K562 (cell line): Measurements from ENCODE around the gene GNPAT.

Source experiments
- ASH1L ChIP-seq: fragments of 450-650 bp; IDR thresholded peaks from 2 replicates; pipeline ENCODE4 v1.6.1; 2018; ENCODE audit warnings: borderline replicate concordance, mild to moderate bottlenecking, low read depth; ENCODE audit not compliant: partially characterized antibody
- EHMT2 ChIP-seq: fragments of 450-650 bp; IDR thresholded peaks from 2 replicates; pipeline ENCODE4 v1.6.1; 2018; ENCODE audit warnings: antibody characterized with exemption
- MAFK ChIP-seq: IDR thresholded peaks from 2 replicates; pipeline ENCODE4 v1.6.1; 2011; ENCODE audit warnings: low read length, improper control_type of control experiment
- RAD21 ChIP-seq, 2 experiments: fragments of 250-450 bp in 1 of 2; fragments of 450-650 bp in 1 of 2; sonication (Bioruptor Pico) in 1 of 2; formaldehyde crosslinking in 1 of 2; IDR thresholded peaks in 1 of 2; conservative IDR thresholded peaks in 1 of 2; 2 replicates each; pipeline versions ENCODE4 v1.4.0 to v1.8.0; 2020 to 2022; ENCODE audit warnings: mild to moderate bottlenecking in 2 of 2, moderate library complexity in 1 of 2
- SETDB1 ChIP-seq: IDR thresholded peaks from one replicate; pipeline ENCODE4 v1.6.1; 2012; ENCODE audit warnings: low read length, control low read depth, inconsistent platforms

DNA sequence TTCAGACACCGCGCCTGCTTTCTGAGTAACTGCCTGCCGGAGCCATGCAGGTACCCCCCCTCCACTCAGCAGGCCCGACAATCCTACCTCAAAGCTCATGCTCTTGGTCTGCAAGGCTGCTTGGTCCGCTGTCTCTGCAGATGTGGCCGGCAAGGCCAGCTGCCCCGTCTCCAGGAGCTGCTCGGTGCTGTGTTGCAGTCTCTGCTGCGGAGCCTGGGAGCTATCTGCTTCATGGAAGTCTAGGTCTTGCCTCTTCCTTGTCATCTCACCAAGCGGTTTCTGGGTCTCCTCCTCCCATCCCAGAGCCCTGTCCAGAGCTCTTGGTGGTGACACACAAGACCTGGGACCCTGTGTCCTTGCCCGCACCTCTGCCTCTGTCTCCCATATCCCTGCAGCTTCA is 24.0 kb upstream of the GNPAT start:
- no peak for TF ChIP-seq ASH1L
- TF ChIP-seq SETDB1 = no peak
- TF ChIP-seq RAD21 (CRISPR knock-in tag; conservative IDR thresholded peaks at IDR 0.05 in 1 of 2, IDR thresholded peaks at IDR 0.05 in 1 of 2) = no peak
- TF ChIP-seq MAFK = no peak
- no peak for TF ChIP-seq EHMT2
